ENCODE measurements around the gene PRH1. TPM values are rescaled to one million over a fixed set of nuclear protein-coding genes. Genes with fewer than 3 reads are reported as not detected.

The PRH1 gene
- total and polyA plus RNA-seq, 2 of the 8 experiments (the other 6 are each of a cell fraction or from before 2014, with no cell fraction given), result 4.5 to 6.5 TPM

- no peak for TF ChIP-seq RAD21 (IDR thresholded peaks at IDR 0.05 in 1 of 2, conservative IDR thresholded peaks at IDR 0.05 in 1 of 2; ENCODE audit: low read depth in 2 of 2, low read length in 2 of 2)
Measured at GRCh38 chr12:10855807-10856206, 28.2 kb downstream of the PRH1 start (continued).

All from H1 (cell line).